NCI-H345 treated with DMSO at 0.1 percent for 48 hours (cell line): ENCODE results near the gene RERE.

Experiments
- DNase-seq: peaks from one replicate; lab custom pipeline; 2025; ENCODE audit not compliant: unreplicated experiment; lab: John Stamatoyannopoulos, UW

The RERE gene

GRCh38 chr1:8431784-8432183, 385.7 kb downstream of the RERE start:
- DNase-seq, result no peak

DNA sequence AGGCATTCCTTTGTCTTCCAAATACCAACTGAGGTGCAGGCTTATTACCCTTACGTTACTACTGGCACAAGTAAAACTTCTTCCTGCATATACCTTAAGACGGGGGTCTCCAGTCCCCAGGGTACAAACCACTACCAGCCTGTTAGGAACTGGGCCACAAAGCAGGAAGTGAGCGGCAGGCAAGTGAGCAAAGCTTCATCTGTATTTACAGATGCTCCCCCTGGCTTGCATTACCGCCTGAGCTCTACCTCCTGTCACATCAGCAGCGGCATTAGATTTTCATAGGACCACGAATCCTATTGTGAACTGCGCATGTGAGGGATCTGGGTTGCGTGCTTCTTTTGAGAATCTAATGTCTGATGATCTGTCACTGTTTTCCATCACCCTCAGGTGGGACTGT, 386.4 kb downstream of the RERE start:
- DNase-seq, result no peak

DNA sequence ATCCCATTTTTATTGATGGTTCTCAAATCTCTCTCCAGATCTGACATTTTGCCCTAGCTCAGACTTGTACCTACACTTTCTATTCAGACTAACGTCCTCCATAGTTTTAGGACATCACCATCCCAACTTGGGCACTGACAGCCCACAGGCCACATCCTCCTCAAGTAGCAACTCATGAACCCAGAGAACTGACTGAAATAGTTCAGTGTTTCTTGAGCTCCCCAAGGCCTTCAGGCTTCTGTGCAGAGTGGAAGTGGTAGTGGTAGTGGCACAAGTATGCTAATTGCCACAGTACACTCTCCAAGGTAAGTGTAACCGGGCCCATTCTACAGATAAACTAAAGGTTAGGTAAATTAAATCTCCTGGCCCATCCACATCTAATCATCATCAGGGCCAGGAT, 387.0 kb downstream of the RERE start:
- DNase-seq, result no peak

DNA sequence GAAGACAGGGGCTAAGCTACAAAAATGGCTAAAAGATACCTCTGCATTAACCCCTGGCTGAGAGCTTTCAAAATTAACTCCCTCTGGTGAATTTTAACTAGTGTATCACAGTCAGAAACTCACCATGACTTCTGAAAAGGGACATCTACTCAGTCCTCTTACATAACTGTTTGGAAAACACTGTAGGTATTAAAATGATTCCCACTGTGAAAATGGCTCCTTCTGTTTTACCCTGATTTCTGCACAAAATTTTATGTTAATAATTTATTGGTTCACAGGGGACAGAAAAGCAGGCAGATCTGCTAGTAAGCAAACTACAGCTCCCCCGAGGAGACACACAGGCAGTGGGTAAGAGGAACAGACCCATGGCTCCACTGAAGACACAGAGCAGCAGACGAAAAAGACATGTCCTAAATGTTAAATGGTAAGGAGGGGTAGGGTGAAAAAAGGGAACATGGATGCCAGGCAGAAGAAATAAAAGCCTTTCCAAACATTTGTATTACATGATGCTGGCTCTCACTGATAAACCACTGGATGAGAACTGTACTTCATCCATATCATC, 387.8 kb downstream of the RERE start:
- DNase-seq, result no peak

DNA sequence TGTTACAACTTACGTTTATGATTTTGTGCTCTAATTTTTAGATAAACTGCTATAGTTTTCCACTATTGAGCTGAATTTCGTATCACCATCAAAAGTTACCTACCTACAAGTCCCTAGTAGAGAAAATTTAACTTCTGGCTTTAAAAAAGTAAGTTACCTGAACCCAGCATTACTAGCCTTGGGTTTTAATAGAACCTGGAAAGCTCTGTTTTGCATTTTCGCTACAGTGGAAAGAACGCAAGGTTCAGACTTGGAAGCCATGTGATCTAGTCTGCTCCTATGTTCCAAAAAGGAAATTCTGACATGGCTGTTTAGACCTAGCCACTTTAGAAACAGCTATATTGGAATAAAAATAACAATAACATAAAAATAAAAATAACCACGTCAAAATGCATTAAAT, 389.0 kb downstream of the RERE start:
- DNase-seq, result no peak

GRCh38 chr1:8427986-8428385, 389.5 kb downstream of the RERE start:
- no peak for DNase-seq

- DNase-seq, result no peak
Measured at GRCh38 chr1:8427493-8427892, 389.9 kb downstream of the RERE start.

- no peak for DNase-seq
Measured at GRCh38 chr1:8426996-8427395, 390.4 kb downstream of the RERE start.

DNA sequence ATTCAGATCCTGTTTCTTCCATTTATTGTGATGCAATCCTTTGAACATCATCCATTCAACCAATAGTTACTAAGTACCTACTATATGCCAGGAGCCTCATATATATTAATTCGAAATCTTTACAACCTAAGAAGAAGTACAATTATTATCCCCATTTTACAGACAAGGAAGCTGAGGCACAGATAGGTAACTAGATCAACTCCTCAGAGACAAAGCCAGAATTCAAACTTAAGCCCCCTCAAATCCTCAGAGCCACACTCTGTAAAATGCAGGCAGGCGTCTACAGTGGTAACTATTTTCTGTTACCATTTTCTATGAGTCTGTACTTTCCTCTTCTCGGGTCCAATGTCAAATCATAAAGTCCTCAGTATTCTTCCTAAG, 391.7 kb downstream of the RERE start:
- no peak for DNase-seq

- no peak for DNase-seq
Measured at GRCh38 chr1:8425150-8425780, 392.2 kb downstream of the RERE start.

GRCh38 chr1:8424539-8425116, 392.8 kb downstream of the RERE start:
- DNase-seq, result no peak

- DNase-seq, result peak; percentile 46
Measured at GRCh38 chr1:8423692-8424538, 393.5 kb downstream of the RERE start.

DNA sequence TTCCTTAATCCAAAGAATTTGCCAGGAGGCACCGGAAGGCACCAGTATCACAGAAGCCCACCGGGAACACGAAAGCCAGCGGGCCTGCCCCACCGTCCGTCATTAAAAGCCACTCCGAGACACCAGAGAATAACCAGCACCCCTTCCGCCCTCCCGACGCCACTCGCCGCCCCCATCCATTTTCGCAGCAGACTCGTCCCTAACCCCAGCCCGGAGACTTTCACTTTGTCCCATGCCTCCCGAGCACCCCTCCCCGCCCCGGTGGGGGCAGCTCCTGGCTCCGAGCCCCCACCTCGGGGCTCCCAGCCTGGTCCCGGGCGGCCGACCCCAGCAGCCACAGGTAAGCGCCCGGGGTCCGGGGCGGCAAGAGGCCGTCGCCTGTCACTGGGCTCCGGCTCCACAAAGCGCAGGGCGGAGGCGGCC, 394.2 kb downstream of the RERE start:
- no peak for DNase-seq

DNA sequence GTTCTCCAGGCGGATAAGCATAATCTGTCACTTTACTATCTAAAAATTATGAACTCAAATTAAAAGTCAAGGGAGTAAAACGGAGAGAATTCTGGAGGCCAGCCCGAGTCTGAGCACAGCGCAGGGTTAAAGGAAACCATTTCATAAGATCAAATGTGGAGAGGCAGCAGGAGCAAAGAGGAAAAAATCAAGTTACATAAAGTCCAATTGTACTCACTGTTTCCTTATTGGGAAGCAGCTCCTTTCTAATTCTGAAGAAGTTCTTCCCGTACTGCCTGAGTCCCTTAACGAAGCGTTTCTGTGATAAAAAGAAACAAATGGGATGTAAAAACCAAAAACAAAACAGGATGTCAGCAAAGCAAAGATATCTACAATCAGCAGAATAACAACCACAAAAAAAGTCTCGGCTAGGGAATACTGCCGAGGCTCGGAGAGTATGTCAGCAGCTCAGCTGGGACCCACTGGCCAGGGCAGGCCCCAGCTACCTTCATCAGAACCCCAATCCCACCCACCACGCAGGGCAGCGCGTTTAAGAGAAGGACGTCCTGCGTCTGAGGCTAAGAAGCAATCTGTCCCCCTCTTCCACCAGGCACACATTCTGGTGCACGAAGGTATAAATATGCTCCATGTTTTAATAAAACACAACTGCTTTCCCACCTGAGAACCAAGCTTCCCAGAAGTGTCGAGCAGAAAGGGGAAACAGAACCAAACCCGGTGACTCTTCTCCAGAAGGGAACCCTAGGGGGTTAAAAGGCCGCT, 394.8 kb downstream of the RERE start:
- no peak for DNase-seq

DNA sequence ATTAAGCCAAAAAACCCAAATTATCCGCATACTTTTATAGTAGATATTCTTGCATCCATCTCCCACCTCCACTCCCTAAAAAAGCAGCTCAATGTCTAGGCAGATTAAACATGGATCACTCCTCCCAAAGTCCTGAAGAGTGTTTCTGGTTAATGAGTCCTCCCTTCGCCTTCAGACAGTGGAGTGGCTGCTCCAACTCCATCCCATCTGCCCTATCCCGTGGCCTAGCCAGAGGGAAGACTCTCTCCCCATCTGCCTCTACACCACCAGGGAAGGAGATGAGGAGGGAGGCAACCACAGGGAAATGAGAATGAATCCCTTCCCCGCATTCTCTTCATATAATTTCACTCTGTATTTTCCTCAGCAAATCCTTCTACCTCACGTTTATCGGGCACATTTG, 395.7 kb downstream of the RERE start:
- no peak for DNase-seq

GRCh38 chr1:8420318-8420717, 397.1 kb downstream of the RERE start:
- no peak for DNase-seq

GRCh38 chr1:8419861-8420260, 397.6 kb downstream of the RERE start:
- no peak for DNase-seq

GRCh38 chr1:8419172-8419571, 398.3 kb downstream of the RERE start:
- DNase-seq, result no peak

- no peak for DNase-seq
Measured at GRCh38 chr1:8418301-8418700, 399.1 kb downstream of the RERE start.

GRCh38 chr1:8417625-8418024, 399.8 kb downstream of the RERE start:
- DNase-seq, result no peak

- no peak for DNase-seq
Measured at GRCh38 chr1:8416881-8417280, 400.6 kb downstream of the RERE start.
